Stimulated activated CD8-positive, alpha-beta memory T cell treated with anti-CD3 and anti-CD28 coated beads, Interleukin-2, amount 100 ng/mL, for 1 hour (primary cell): ENCODE measurements around the gene OGG1.

ENCODE experiments used
- DNase-seq, 2 donors: peaks; one replicate each; pipeline ENCODE4 v3.0.0-alpha.2; 2020; ENCODE audit warnings: low read depth in 2 of 2

The OGG1 gene

GRCh38 chr3:9727743-9728142 lies 22.0 kb upstream of the OGG1 start:
- no peak for DNase-seq

DNA sequence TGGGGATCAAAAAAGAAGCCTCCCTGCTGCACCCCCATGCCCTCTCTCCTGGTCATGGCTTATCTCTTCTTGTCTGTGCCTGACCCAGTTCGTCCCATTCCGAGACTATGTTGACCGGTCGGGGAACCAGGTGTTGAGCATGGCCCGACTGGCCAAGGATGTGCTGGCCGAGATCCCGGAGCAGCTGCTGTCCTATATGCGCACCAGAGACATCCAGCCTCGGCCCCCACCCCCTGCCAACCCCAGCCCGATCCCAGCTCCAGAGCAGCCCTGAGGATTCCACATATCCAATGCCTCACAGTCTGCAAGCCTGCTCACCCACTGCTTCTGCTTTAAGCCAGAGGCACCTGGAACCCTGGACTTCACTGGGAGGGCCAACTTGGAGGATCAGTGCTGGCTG lies 20.3 kb upstream of the OGG1 start:
- no peak for DNase-seq

DNA sequence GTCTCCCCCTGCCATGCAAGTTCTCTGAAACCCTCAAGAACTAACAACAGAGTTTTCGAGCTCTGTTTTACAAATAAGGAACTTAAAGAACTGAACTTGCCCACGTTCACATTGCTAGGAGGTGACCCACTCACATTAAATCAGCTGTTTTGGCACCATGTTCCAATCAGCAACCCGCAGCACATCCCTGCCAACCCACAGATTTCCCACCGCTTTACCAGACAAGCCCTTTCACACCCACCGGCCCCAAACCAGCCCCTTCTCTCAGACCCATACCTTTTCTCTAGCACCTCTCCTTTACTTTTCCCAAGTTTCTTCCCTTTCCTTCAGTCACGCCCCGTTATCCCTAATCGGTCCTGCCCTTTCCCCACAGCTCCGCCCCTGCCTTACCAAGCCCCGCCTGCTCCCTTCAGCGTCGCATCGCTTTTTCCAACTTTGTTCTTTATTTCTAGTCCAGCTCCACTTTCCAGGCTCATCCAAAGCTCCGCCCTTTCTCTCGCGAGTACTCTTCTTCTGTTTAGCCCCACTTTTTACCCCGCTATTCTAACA lies 19.0 kb upstream of the OGG1 start:
- DNase-seq: no peak

GRCh38 chr3:9731206-9732079 lies 18.3 kb upstream of the OGG1 start, which contains the start of gene BRPF1:
Gene BRPF1, plus strand, starts transcription at chr3:9731735. Its CDS starts 2,406 bp downstream, at chr3:9734141.
- peak; percentile 99 for DNase-seq

GRCh38 chr3:9732080-9732739 lies 17.5 kb upstream of the OGG1 start:
- DNase-seq: peak in 1 of 2 donors; percentile 9

DNA sequence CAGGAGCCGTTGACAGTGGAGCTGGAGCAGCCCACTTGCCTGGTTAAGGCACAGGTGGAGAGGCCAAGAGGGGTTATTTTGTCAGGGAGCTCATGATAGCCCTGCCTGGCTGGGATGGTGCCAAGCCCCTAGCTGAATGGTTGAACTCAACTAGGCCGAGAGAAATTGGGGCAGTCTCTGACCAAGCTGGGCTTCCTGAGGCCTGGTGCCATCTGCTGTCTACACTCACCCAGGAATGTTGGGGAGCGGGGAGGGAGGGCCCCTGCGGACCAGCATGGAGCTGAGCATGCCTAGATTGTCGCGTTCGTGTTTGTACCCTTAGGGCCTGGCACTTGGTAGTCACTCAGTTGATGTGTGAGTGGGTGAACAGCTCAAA lies 17.0 kb upstream of the OGG1 start:
- no peak for DNase-seq

GRCh38 chr3:9736831-9737230 lies 12.9 kb upstream of the OGG1 start:
- no peak for DNase-seq

- DNase-seq: no peak
Observed at GRCh38 chr3:9739181-9739580, 10.6 kb upstream of the OGG1 start.

GRCh38 chr3:9742560-9742959 lies 7.2 kb upstream of the OGG1 start:
- no peak for DNase-seq

DNA sequence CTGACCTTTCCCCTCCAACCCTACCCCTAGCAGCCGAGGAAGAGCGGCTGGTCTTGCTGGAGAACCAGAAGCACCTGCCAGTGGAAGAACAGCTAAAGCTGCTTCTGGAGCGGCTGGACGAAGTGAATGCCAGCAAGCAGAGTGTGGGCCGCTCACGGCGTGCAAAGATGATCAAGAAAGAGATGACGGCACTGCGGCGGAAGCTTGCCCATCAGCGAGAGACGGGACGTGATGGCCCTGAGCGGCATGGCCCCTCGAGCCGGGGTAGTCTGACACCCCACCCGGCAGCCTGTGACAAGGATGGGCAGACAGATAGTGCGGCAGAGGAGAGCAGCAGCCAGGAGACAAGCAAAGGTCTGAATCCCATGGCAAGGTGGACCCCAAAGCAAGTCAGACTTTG lies 6.2 kb upstream of the OGG1 start:
- no peak for DNase-seq

DNA sequence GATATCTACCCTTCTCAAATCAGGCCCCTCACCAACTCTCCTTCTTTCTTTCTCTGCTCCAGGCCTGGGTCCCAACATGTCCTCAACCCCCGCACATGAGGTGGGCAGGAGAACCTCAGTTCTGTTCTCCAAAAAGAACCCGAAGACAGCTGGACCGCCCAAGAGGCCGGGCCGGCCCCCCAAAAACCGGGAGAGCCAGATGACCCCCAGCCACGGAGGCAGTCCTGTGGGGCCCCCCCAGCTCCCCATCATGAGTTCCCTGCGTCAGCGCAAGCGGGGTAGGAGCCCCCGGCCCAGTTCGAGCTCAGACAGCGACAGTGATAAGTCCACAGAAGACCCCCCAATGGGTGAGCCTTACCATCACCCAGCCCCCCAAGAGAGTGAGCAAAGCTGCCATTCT lies 5.6 kb upstream of the OGG1 start:
- no peak for DNase-seq

DNA sequence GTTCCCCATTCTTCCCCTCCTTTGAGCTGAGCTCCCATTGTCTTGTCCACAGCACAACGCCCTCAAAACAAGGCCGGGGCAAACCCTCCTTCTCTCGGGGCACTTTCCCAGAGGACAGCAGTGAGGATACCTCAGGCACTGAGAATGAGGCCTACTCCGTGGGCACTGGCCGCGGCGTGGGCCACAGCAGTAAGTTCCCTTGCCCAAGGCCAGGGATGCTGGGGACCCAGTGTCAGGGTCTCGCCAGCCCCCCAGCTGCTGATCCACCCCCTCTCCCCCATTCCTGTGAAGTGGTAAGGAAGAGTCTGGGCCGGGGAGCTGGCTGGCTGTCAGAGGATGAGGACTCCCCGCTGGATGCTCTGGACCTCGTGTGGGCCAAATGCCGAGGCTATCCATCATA lies 4.2 kb upstream of the OGG1 start:
- DNase-seq: no peak

GRCh38 chr3:9746330-9746729 lies 3.4 kb upstream of the OGG1 start:
- DNase-seq: no peak

GRCh38 chr3:9747267-9747666 lies 2.5 kb upstream of the OGG1 start:
- DNase-seq: no peak

DNA sequence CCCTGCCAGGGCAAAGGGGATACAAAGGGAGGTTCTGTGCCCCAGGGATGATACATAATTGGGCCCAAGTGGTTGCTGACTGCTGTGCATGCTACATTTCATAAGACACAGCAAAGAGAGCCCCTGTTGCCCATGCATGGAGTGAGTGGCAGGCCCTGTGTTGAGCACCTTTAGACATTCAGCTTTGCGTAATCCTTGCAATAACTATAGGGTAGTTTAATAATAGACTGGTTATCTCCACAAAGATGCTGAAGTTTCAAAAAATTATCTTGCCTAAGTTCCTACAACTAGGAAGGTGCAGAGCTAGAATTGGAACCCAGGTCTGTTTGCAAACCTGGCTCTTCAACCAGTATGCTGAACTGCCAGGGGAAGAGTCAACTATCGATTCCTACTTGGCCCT lies 1.7 kb upstream of the OGG1 start:
- DNase-seq: no peak

- no peak for DNase-seq
Observed at GRCh38 chr3:9749296-9749644, 482 bp upstream of the OGG1 start.

DNA sequence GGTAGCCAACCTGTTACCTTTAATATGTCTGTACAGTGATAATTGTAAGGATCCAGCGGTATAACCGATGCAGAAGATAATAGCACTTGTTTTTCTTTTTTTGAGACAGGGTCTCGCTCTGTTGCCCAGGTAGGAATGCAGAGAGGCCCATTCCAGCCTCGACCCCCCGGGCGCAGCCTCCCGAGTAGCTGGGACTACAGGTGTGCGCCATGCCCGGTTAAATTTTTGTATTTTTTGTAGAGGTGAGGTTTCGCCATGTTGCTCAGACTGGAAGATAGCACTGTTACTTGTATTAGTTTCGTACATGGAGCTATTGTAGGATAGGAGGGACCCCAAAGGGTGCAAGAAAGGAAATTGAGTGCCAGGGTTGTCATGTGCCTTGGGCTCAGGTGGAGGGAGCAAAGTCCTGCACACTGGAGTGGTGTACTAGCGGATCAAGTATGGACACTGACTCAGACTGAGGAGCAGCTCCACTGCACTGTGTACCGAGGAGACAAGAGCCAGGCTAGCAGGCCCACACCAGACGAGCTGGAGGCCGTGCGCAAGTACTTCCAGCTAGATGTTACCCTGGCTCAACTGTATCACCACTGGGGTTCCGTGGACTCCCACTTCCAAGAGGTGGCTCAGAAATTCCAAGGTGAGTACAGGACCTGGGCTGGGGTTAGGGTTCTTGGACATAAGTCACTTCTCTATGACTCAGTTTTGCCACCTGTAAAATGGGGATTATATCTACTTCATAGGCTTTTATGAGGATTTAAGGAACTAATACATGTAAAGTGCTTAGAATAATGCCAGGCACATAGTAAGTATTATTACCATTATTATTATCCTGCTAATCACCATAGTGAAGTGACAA lies 1.0 kb downstream of the OGG1 start:
- no peak for DNase-seq

GRCh38 chr3:9754678-9755077 lies 4.9 kb downstream of the OGG1 start:
- no peak for DNase-seq

DNA sequence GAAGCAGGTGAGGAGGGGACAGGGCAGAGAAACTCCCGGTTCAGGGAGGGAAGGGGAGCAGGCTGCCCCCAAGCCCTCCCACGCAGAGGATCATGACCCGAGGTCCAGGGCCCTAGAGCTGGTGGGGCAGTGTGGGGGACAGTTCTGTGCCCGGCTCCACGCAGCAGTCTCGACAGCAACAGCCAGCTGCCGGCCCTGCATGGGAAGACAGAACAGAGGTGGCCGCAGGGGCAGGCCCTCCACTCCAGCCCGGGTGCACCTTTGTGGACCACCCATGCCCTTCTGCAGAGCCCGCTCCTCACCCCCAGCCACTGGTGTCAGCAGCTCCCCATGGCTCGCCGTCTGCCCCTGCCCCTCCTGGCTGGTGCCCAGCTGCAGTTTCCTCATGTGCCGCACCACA lies 7.7 kb downstream of the OGG1 start:
- DNase-seq: no peak

- DNase-seq: no peak
Observed at GRCh38 chr3:9760779-9761505, 11.2 kb downstream of the OGG1 start.

GRCh38 chr3:9761919-9762318 lies 12.2 kb downstream of the OGG1 start:
- DNase-seq: no peak

DNA sequence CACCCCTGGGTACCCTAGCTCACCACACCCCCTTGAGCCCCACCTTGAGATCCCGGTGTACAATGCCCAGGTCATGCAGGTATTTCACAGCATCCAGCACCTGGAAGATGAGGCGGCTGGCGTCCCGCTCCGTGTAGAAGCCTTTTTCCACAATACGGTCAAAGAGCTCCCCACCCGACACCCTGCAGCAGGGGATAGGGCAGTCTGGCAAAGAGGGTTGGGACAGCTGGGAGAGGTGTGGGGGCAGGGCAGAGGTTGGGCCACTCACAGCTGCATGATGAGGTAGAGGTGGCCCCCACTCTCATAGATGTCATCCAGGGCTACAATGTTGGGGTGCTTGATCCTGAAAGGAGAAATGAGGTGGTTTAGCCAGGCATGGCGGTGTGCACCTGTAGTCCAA lies 13.1 kb downstream of the OGG1 start:
- DNase-seq: no peak
